Fibroblast of mammary gland (primary cell): ENCODE measurements around the gene VOPP1.

ENCODE experiments used
- DNase-seq: peaks from one replicate; pipeline ENCODE4 v3.0.0-alpha.2; 2010; ENCODE audit warnings: low read depth
- H3K4me3 ChIP-seq: 2 replicates; pipeline ENCODE4 v1.5.1; 2011; ENCODE audit warnings: low read depth, mild to moderate bottlenecking, low read length, moderate library complexity; ENCODE audit not compliant: control insufficient read depth
- CTCF ChIP-seq: conservative IDR thresholded peaks from 2 replicates; pipeline ENCODE4 v1.5.1; 2011; ENCODE audit warnings: low read depth, low read length, inconsistent platforms; ENCODE audit not compliant: control insufficient read depth, insufficient read depth

VOPP1 gene

GRCh38 chr7:55563596-55564325, 8.5 kb downstream of the VOPP1 start:
- H3K4me3 ChIP-seq, result no peak overlapping the region
- TF ChIP-seq CTCF, result no peak
- DNase-seq, result no peak

- no peak for TF ChIP-seq CTCF
- no peak for DNase-seq
- H3K4me3 ChIP-seq, result no peak overlapping the region
Observed at GRCh38 chr7:55561690-55562089, 10.6 kb downstream of the VOPP1 start.

- DNase-seq, result no peak
- TF ChIP-seq CTCF, result no peak
- no peak overlapping the region for H3K4me3 ChIP-seq
Observed at GRCh38 chr7:55558962-55559920, 13.1 kb downstream of the VOPP1 start.

- no peak for TF ChIP-seq CTCF
- DNase-seq, result no peak
- no peak overlapping the region for H3K4me3 ChIP-seq
Observed at GRCh38 chr7:55557666-55558188, 14.6 kb downstream of the VOPP1 start.

- DNase-seq, result no peak
- TF ChIP-seq CTCF, result no peak
- no peak overlapping the region for H3K4me3 ChIP-seq
Observed at GRCh38 chr7:55556492-55556891, 15.8 kb downstream of the VOPP1 start.

- H3K4me3 ChIP-seq, result no peak overlapping the region
- TF ChIP-seq CTCF, result no peak
- no peak for DNase-seq
Observed at GRCh38 chr7:55556031-55556430, 16.3 kb downstream of the VOPP1 start.
